ENCODE data around the gene COX6B2.

The COX6B2 gene

DNA sequence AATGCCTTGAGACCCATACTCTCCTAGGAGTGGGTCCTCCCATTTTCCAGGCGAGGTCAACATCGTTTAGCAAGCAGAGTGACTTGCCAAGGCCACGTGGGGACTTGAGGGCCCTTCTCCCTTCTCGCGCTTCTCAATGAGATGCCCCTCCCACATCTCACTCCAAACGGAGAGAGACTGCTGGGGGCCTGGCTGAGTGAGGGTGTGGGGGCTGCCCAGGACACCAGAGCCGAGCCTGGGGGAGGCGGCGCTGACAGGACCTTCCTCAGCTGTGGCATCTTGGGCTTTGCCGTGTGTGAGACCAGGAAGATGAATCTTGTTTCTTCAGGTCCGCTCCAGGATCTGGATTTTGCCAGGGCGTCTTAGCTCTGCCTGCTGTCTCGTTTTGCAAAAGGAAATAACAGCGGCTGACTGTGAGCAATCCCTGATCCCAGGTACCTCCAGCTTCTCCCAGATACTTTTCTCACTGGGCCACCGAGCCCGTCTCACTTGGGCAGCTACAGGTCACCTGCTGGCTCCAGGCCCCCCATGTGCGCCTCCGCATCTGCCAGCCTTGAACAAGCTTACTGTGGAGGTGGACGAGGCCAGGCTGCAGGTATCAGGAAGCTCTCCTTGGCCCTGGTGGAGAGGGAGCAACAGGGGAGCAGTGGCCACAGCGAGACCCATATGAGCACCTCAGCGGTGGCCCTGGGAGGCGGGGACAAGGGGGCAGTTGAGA is 6.0 kb downstream of the COX6B2 start:
- Histone ChIP-seq H3K27ac (ENCODE audit: low read depth in 2 of 2, low read length in 2 of 2) (no peak overlapping the region), H3K4me3 (ENCODE audit: low read length in 2 of 2) (no peak overlapping the region), H3K9ac (ENCODE audit: low read depth in 1 of 2, low read length in 2 of 2) (no peak overlapping the region), H3K4me1 (ENCODE audit: control insufficient read depth in 2 of 2, insufficient read depth in 2 of 2, low read length in 2 of 2) (peaks cover 25 to 34% of the 10 kb centered on the region in 2 donors), H3K27me3 (ENCODE audit: control insufficient read depth in 2 of 2, insufficient read depth in 2 of 2, low read length in 2 of 2) (peaks cover 12 to 17% of the 10 kb centered on the region in 2 donors), H3K9me3 (ENCODE audit: control insufficient read depth in 2 of 2, low read length in 2 of 2) (no peaks in the 10 kb centered on the region), H3K36me3 (ENCODE audit: control insufficient read depth in 2 of 2, insufficient read depth in 2 of 2, low read length in 2 of 2) (peaks cover 0 to 4% of the 10 kb centered on the region in 2 donors)

GRCh38 chr19:55347442-55348009 is 7.0 kb downstream of the COX6B2 start:
- H3K9ac ChIP-seq (ENCODE audit: low read depth in 1 of 2, low read length in 2 of 2) = no peak overlapping the region
- H3K27ac ChIP-seq (ENCODE audit: low read depth in 2 of 2, low read length in 2 of 2) = no peak overlapping the region
- no peak overlapping the region for H3K4me3 ChIP-seq (ENCODE audit: low read length in 2 of 2)
- H3K9me3 ChIP-seq (ENCODE audit: control insufficient read depth in 2 of 2, low read length in 2 of 2) = no peaks in the 10 kb centered on the region
- peaks cover 16 to 24% of the 10 kb centered on the region in 2 donors for H3K4me1 ChIP-seq (ENCODE audit: control insufficient read depth in 2 of 2, insufficient read depth in 2 of 2, low read length in 2 of 2)
- peaks cover 5 to 7% of the 10 kb centered on the region in 2 donors for H3K27me3 ChIP-seq (ENCODE audit: control insufficient read depth in 2 of 2, insufficient read depth in 2 of 2, low read length in 2 of 2)
- H3K36me3 ChIP-seq (ENCODE audit: control insufficient read depth in 2 of 2, insufficient read depth in 2 of 2, low read length in 2 of 2) = peaks cover 0 to 8% of the 10 kb centered on the region in 2 donors

- Histone ChIP-seq H3K27ac (ENCODE audit: low read depth in 2 of 2, low read length in 2 of 2) (no peak overlapping the region), H3K9me3 (ENCODE audit: control insufficient read depth in 2 of 2, low read length in 2 of 2) (no peaks in the 10 kb centered on the region), H3K36me3 (ENCODE audit: control insufficient read depth in 2 of 2, insufficient read depth in 2 of 2, low read length in 2 of 2) (peaks cover 0 to 8% of the 10 kb centered on the region in 2 donors), H3K9ac (ENCODE audit: low read depth in 1 of 2, low read length in 2 of 2) (no peak overlapping the region), H3K4me3 (ENCODE audit: low read length in 2 of 2) (no peak overlapping the region), H3K4me1 (ENCODE audit: control insufficient read depth in 2 of 2, insufficient read depth in 2 of 2, low read length in 2 of 2) (peaks cover 13 to 20% of the 10 kb centered on the region in 2 donors), H3K27me3 (ENCODE audit: control insufficient read depth in 2 of 2, insufficient read depth in 2 of 2, low read length in 2 of 2) (peaks cover 0 to under 1% of the 10 kb centered on the region in 2 donors)
These were observed 7.6 kb downstream of the COX6B2 start for GRCh38 chr19:55346725-55347441.

- H3K27me3 ChIP-seq (ENCODE audit: control insufficient read depth in 2 of 2, insufficient read depth in 2 of 2, low read length in 2 of 2) = no peaks in the 10 kb centered on the region
- peaks cover 17 to 24% of the 10 kb centered on the region in 2 donors for H3K4me1 ChIP-seq (ENCODE audit: control insufficient read depth in 2 of 2, insufficient read depth in 2 of 2, low read length in 2 of 2)
- no peak overlapping the region for H3K27ac ChIP-seq (ENCODE audit: low read depth in 2 of 2, low read length in 2 of 2)
- H3K9ac ChIP-seq (ENCODE audit: low read depth in 1 of 2, low read length in 2 of 2) = no peak overlapping the region
- H3K4me3 ChIP-seq (ENCODE audit: low read length in 2 of 2) = no peak overlapping the region
- H3K36me3 ChIP-seq (ENCODE audit: control insufficient read depth in 2 of 2, insufficient read depth in 2 of 2, low read length in 2 of 2) = peaks cover 0 to 8% of the 10 kb centered on the region in 2 donors
- no peaks in the 10 kb centered on the region for H3K9me3 ChIP-seq (ENCODE audit: control insufficient read depth in 2 of 2, low read length in 2 of 2)
These were observed 8.4 kb downstream of the COX6B2 start for GRCh38 chr19:55345818-55346724.

- Histone ChIP-seq H3K36me3 (ENCODE audit: control insufficient read depth in 2 of 2, insufficient read depth in 2 of 2, low read length in 2 of 2) (peaks cover 0 to 8% of the 10 kb centered on the region in 2 donors), H3K9ac (ENCODE audit: low read depth in 1 of 2, low read length in 2 of 2) (no peak overlapping the region), H3K4me1 (ENCODE audit: control insufficient read depth in 2 of 2, insufficient read depth in 2 of 2, low read length in 2 of 2) (peaks cover 19 to 25% of the 10 kb centered on the region in 2 donors), H3K9me3 (ENCODE audit: control insufficient read depth in 2 of 2, low read length in 2 of 2) (no peaks in the 10 kb centered on the region), H3K4me3 (ENCODE audit: low read length in 2 of 2) (no peak overlapping the region), H3K27ac (ENCODE audit: low read depth in 2 of 2, low read length in 2 of 2) (no peak overlapping the region), H3K27me3 (ENCODE audit: control insufficient read depth in 2 of 2, insufficient read depth in 2 of 2, low read length in 2 of 2) (no peaks in the 10 kb centered on the region)
These were observed 9.3 kb downstream of the COX6B2 start for GRCh38 chr19:55345101-55345817.

- Histone ChIP-seq H3K36me3 (ENCODE audit: control insufficient read depth in 2 of 2, insufficient read depth in 2 of 2, low read length in 2 of 2) (peaks cover 0 to 8% of the 10 kb centered on the region in 2 donors), H3K27ac (ENCODE audit: low read depth in 2 of 2, low read length in 2 of 2) (no peak overlapping the region), H3K4me1 (ENCODE audit: control insufficient read depth in 2 of 2, insufficient read depth in 2 of 2, low read length in 2 of 2) (peaks cover 22 to 25% of the 10 kb centered on the region in 2 donors), H3K9me3 (ENCODE audit: control insufficient read depth in 2 of 2, low read length in 2 of 2) (no peaks in the 10 kb centered on the region), H3K27me3 (ENCODE audit: control insufficient read depth in 2 of 2, insufficient read depth in 2 of 2, low read length in 2 of 2) (no peaks in the 10 kb centered on the region), H3K9ac (ENCODE audit: low read depth in 1 of 2, low read length in 2 of 2) (no peak overlapping the region), H3K4me3 (ENCODE audit: low read length in 2 of 2) (no peak overlapping the region)
These were observed 10.1 kb downstream of the COX6B2 start for GRCh38 chr19:55344444-55344843.

GRCh38 chr19:55341595-55342531 is 12.7 kb downstream of the COX6B2 start:
- peak overlapping the region in 1 of 2 donors; percentile 45 for H3K4me3 ChIP-seq (ENCODE audit: low read length in 2 of 2)

GRCh38 chr19:55341171-55341588 is 13.3 kb downstream of the COX6B2 start:
- Histone ChIP-seq H3K27ac (ENCODE audit: low read depth in 2 of 2, low read length in 2 of 2) (peak overlapping the region; percentile 84 to 87), H3K9me3 (ENCODE audit: control insufficient read depth in 2 of 2, low read length in 2 of 2) (no peaks in the 10 kb centered on the region), H3K36me3 (ENCODE audit: control insufficient read depth in 2 of 2, insufficient read depth in 2 of 2, low read length in 2 of 2) (peaks cover 0 to 8% of the 10 kb centered on the region in 2 donors), H3K4me3 (ENCODE audit: low read length in 2 of 2) (peak overlapping the region; percentile 76 to 86), H3K9ac (ENCODE audit: low read depth in 1 of 2, low read length in 2 of 2) (peak overlapping the region; percentile 87 to 96), H3K27me3 (ENCODE audit: control insufficient read depth in 2 of 2, insufficient read depth in 2 of 2, low read length in 2 of 2) (no peaks in the 10 kb centered on the region), H3K4me1 (ENCODE audit: control insufficient read depth in 2 of 2, insufficient read depth in 2 of 2, low read length in 2 of 2) (peaks cover 30 to 33% of the 10 kb centered on the region in 2 donors)

More at GRCh38 chr19:55341595-55342531, 12.7 kb downstream of the COX6B2 start:
- no peaks in the 10 kb centered on the region for H3K27me3 ChIP-seq (ENCODE audit: control insufficient read depth in 2 of 2, insufficient read depth in 2 of 2, low read length in 2 of 2)
- H3K27ac ChIP-seq (ENCODE audit: low read depth in 2 of 2, low read length in 2 of 2) = no peak overlapping the region
- peaks cover 0 to 8% of the 10 kb centered on the region in 2 donors for H3K36me3 ChIP-seq (ENCODE audit: control insufficient read depth in 2 of 2, insufficient read depth in 2 of 2, low read length in 2 of 2)
- peak overlapping the region in 1 of 2 donors; percentile 6 for H3K9ac ChIP-seq (ENCODE audit: low read depth in 1 of 2, low read length in 2 of 2)
- peaks cover 30 to 34% of the 10 kb centered on the region in 2 donors for H3K4me1 ChIP-seq (ENCODE audit: control insufficient read depth in 2 of 2, insufficient read depth in 2 of 2, low read length in 2 of 2)
- no peaks in the 10 kb centered on the region for H3K9me3 ChIP-seq (ENCODE audit: control insufficient read depth in 2 of 2, low read length in 2 of 2)

All from mucosa of rectum (tissue), 2 donors.